GF-D8 (cell line): ENCODE data around the gene EPN2.
A peak's percentile ranks its signal among the peaks of the same experiment; 100 is the strongest.

Source experiments
- DNase-seq: peaks from one replicate; lab custom pipeline; 2025; lab: John Stamatoyannopoulos, UW

The EPN2 gene

GRCh38 chr17:19294443-19294842 is 57.3 kb downstream of the EPN2 start:
- no peak for DNase-seq

GRCh38 chr17:19295473-19296135 is 58.4 kb downstream of the EPN2 start:
- no peak for DNase-seq

GRCh38 chr17:19296786-19297778 is 59.9 kb downstream of the EPN2 start:
- DNase-seq, result no peak

DNA sequence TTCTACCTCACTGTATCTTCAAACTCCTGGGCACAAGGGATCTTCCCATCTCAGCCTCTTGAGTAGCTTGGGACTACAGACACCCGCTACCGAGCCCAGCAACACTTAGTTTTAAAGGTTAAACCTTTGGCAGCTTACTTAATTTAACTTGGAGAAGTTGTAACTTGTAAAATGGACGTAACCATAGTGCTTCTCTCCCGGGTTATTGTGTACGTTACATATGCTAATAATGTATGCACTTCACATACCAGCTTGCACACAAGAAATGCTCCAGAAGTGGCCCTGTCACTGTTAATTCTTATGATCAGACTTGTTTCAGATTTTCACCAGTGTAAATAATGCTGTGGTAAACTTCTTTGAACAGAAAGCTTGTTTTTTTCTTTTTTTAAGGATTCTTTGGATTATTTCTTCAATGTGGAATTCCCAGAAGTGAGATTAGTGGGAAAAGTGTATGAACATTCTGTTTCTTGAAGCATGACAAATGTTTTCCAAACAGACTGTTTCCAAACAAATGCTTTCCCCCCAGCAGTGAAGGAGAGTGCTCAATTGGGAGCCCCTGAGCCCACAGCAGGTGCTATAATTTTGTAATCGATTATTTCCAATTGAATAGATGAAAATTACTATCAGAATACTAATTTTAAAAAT is 61.5 kb downstream of the EPN2 start:
- DNase-seq, result no peak

- no peak for DNase-seq
These were observed 62.1 kb downstream of the EPN2 start for GRCh38 chr17:19299214-19299747.

- DNase-seq, result no peak
These were observed 62.7 kb downstream of the EPN2 start for GRCh38 chr17:19299866-19300265.

DNA sequence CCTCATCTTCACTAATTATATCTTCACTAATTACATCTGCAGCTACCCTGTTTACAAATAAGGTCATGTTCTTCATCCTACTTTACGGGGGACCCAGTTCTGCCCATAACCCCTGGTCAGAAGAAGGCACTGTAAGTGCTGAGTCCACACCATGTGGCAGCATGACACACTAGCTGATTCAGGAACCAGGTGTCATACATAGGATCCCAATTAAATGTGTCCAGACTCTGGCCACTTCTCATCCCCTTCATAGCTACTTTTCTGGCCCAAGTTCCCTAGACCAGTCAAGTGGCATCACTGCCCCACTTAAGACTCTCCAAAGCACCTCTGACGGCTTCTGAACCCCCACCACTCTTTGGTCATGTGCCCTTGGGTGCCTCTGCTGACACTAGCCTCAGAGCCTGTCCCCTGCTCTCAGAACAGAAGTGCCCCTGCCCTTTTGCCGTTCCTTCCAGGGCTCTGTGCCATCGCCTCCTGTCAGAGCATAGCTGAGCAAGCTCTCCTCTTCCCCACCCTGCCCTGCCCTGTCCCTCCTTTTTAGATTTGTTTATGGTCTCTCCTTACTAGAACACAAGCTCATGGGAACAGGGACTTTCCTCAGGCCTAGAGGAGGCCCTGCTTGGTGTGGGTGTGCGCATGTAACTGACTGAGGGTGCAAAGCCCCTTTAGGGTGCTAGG is 64.2 kb downstream of the EPN2 start:
- DNase-seq, result no peak

DNA sequence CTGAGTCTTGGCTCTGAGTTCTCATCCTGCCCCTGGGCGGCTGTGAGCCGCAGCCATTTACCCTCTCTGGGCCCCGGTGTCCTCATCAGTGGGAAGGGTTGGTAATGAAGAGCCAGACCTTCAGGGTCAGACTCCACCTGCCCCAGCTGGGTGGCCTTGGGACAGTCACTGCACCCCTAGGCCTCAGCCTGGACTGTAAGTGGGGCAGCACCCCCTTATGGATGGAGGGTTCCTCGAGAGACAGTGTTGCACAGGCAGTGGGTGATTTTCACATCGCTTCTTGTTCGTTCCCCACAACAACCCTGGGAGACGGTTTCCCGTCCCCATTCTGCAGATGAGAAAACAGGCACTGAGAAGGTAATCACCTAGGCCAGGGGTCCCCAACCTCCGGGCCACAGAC is 64.8 kb downstream of the EPN2 start:
- no peak for DNase-seq

DNA sequence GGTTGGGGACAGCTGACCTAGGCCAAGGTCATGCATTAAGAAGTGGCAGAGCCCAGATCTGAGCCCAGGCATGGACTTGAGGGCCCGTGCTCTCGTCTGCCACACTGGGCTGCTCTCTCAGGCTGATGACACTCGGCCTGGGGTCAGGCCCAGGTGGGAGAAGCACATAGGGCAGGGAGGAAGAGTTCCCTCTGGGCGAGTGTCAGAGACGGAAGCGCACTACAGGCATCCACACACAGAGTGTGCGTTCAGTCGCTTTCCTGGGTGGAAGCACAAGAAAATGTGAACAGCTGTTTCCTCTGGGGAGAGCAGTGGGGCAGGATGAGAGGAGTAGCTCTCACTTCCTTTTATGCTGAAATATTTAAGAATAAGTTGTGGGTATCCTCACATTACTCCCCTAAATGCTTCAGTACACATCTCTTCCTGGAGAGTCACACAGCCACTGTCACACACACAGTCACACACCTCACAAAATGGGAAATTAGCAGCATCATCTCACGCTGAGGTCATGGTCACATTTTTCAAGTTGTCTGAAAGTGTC is 65.7 kb downstream of the EPN2 start:
- peak; percentile 0 for DNase-seq

GRCh38 chr17:19303367-19303776 is 66.2 kb downstream of the EPN2 start:
- no peak for DNase-seq

DNA sequence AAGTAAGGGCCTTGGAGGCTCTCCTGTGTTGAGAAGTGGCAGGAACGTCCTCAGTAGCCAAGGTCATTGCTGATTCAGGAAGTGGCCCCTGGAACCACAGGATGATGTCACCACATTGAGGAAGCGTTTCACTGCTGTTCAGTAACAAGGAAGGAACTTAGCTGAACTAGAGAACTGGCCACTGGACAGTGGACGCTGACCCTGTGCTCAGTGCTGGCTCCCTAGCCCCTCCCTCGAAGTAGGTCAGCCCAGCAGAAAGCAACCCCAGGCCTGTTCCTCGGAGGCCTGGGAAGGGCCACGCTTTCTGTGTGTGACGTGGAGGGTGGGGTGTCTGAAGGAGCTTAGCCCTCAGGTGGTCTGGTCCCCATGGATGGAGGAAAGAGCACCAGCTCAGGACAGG is 67.0 kb downstream of the EPN2 start:
- peak; percentile 21 for DNase-seq

DNA sequence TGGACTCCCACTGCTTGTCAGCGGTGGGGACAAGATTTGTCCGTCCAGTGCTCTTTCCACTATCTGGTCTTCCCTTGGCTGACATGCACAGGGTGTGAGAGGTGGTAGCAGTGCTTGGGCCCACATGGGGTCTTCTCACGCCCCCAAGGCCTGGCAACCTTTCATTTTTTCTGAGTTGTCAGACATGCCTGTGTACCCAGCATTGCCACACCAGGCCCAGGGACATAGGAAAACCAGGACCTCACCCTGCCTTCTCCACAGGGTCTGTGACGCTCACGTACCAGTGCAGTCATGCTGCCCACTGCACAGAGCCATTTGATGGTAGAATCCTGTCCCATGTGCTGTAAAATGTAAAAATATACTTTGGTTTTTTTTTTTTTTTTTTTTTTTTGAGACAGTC is 67.6 kb downstream of the EPN2 start:
- DNase-seq, result no peak

DNA sequence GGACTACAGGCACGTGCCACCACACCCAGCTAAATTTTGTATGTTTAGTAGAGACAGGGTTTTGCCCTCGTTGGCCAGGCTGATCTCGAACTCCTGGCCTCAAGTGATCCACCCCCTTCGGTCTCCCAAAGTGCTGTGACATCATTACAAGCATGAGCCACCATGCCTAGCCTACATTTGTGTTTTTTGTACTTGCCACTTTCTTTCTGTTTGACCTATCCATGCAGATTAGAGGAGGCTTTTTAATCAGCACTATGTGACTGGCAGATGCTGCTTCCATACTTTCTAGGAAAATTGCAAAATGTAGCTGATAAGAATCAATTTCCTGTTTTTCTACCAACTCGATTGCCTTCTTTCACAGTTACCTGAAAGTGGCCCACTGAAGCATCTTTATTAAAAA is 68.1 kb downstream of the EPN2 start:
- peak; percentile 16 for DNase-seq

DNA sequence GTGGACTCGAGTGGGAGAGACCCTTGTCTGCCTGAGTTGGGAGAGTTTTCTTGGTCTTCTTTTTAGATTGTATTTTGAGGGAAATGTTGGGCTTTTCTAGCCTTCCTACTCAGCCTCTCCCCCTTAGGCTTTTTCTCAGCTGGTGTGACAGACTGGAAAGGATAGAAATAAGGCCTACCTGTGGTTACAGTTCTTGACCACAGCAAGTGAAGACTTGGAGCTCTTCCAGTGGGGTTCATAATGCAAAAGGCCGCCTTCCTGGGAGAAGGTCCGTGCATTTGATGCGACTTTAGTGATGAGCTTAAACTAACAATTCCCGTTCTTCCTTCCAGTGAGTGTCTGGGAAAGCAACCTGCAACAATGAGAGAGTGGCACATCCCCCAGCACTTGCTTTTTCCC is 68.6 kb downstream of the EPN2 start:
- DNase-seq, result no peak

DNA sequence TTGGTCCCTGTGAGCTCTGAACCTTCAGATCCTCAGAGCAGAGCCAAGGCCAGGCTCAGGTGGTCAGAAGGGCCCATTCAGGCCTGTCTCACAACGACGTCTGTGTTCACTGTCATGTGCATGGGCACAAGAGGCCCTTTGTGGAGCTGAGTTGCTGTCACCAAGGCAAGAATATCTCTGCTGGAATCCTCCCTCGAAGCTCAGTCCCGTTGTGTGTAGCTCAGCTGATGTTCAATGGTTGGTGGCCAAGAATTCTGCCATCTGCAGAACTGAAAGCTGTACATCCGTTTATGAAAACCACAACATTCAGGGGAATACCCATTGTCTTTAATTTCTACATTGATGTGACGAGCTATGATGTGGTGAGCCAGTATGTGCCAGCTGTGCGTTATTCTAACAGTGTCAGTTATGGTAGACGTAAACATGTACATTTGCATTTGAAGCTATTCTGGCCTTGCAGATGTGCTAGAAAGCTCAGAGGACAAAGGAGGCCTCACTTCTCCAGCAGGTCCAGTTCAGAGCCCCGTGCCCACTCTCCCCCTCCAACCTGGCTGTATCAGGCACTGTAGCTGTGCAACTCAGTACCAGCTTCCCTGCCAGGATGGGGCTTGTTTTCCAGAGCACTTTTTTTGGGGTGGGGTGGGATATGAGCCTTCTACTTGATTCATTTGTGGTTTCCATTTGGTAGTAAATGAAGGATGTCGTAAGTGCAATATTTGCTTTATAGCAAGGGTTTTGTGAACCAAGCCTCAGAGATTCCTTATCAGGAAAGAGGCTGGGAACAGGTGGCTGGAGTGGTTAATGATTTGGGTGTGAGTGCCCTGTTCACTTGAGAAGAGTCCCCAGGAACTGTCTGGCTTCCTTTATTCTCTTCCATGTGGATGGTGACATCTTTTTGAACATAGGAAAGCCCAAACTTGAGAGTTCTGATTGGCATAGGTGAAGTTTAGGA is 69.3 kb downstream of the EPN2 start:
- peak; percentile 7 for DNase-seq

- no peak for DNase-seq
These were observed 70.4 kb downstream of the EPN2 start for GRCh38 chr17:19307521-19307920.

DNA sequence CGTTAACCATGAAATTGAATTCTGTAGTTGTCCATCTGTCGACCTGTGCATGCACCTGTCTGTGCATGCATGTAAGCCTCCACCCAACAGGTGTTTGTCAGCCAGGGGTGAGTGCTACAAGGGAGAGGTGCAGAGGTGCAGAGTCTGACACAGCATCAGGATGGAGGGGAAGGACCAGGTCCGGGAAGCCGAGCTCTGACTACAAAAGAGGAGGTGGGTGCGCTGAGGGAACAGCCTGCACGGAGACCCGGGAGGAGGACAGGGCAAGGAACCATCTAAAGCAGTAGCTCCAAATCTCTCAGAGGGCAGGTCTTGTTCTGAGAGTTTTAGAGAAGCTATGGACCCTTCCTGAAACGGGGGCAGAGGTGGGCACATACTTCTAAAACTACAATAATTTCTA is 71.2 kb downstream of the EPN2 start:
- no peak for DNase-seq

GRCh38 chr17:19309701-19310100 is 72.5 kb downstream of the EPN2 start:
- no peak for DNase-seq

DNA sequence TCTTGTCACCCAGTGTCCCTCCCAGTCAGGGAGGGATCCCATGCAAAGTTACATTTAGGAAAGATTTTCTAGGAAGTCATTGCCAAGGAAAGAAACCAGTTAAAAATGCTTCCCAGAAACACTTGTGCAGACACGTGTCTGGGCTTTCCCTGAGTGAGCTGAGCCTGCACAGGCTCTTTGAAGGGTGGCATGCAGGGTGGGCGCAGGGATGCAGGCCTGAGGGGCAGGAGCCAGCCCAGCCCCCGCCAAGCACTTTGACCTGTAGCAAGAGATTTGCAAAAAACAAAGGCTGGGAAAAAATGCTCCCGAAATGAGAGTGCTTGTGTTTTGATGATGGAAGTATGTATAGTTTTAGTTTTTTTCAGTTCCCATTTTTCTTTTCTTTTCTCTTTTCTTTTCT is 73.0 kb downstream of the EPN2 start:
- DNase-seq, result no peak

GRCh38 chr17:19311016-19311415 is 73.8 kb downstream of the EPN2 start:
- no peak for DNase-seq
